Cardiac muscle cell (in vitro differentiated cells and primary cell): ENCODE measurements around the gene AIF1. TPM values are rescaled to one million over a fixed set of nuclear protein-coding genes. Genes with fewer than 3 reads are reported as not detected.

Experiments used
- DNase-seq, 2 donors: peaks; one replicate each; pipeline versions ENCODE4 v3.0.0 to v3.0.0-alpha.2; 2010 to 2017; ENCODE audit warnings: low read depth in 1 of 2, low spot score in 1 of 2
- H3K27ac ChIP-seq: fragments of 200-600 bp; sonication (generic); 2 replicates; pipeline ENCODE4 v1.5.1; 2016
- H3K27me3 ChIP-seq: fragments of 200-600 bp; sonication (generic); 2 replicates; pipeline ENCODE4 v1.6.0; 2016; ENCODE audit warnings: control low read depth
- H3K36me3 ChIP-seq: fragments of 200-600 bp; sonication (generic); 2 replicates; pipeline ENCODE4 v1.5.1; 2016; ENCODE audit warnings: control low read depth
- H3K4me1 ChIP-seq: fragments of 200-600 bp; sonication (generic); 2 replicates; pipeline ENCODE4 v1.8.1; 2017; ENCODE audit warnings: low read depth, mild to moderate bottlenecking, mixed run types
- H3K4me3 ChIP-seq: fragments of 200-600 bp; sonication (generic); 2 replicates; pipeline ENCODE4 v1.5.1; 2016; ENCODE audit warnings: mild to moderate bottlenecking
- H3K9me3 ChIP-seq: fragments of 200-600 bp; sonication (generic); 2 replicates; pipeline ENCODE4 v1.5.1; 2017; ENCODE audit warnings: low read depth, mild to moderate bottlenecking, control low read depth
- CTCF ChIP-seq: IDR thresholded peaks from 2 replicates; pipeline ENCODE4 v1.5.1; 2012; ENCODE audit warnings: low read depth, mild to moderate bottlenecking, low read length
- polyA plus RNA-seq: library from polyadenylated mRNA; unstranded; fragments of >200 nt; fragmentation: Nextera tagmentation; extraction: Ambion mirVana; gene quantifications from 2 replicates; pipeline ENCODE4 v1.2.1, GENCODE V29; 2016
- total RNA-seq: library from RNA; depleted of rRNA; stranded (reverse); fragments of >200 nt; gene quantifications from 2 replicates; pipeline ENCODE4 v1.2.3, GENCODE V29; 2016

Gene AIF1
- total and polyA plus RNA-seq, 2 experiments from 2014 or later: 1.4 TPM; not detected in 1

- no peaks in the 10 kb centered on the region for H3K9me3 ChIP-seq
- H3K4me3 ChIP-seq: peak overlapping the region; percentile 76
- H3K27me3 ChIP-seq: no peaks in the 10 kb centered on the region
- H3K36me3 ChIP-seq: peaks cover 36% of the 10 kb centered on the region
- TF ChIP-seq CTCF: no peak
- peaks cover 4% of the 10 kb centered on the region for H3K4me1 ChIP-seq
- no peak for DNase-seq
- peak overlapping the region; percentile 97 for H3K27ac ChIP-seq
Measured at GRCh38 chr6:31621320-31621939, 6.4 kb downstream of the AIF1 start.

GRCh38 chr6:31621991-31622390, 7.0 kb downstream of the AIF1 start:
- Histone ChIP-seq H3K9me3 (no peaks in the 10 kb centered on the region), H3K36me3 (peaks cover 41% of the 10 kb centered on the region), H3K27ac (peak overlapping the region; percentile 97), H3K4me3 (peak overlapping the region; percentile 76), H3K4me1 (peaks cover 4% of the 10 kb centered on the region), H3K27me3 (no peaks in the 10 kb centered on the region)
- no peak for TF ChIP-seq CTCF
- DNase-seq: no peak

GRCh38 chr6:31622684-31623091, 7.7 kb downstream of the AIF1 start:
- TF ChIP-seq CTCF: no peak
- Histone ChIP-seq H3K9me3 (no peaks in the 10 kb centered on the region), H3K4me3 (peak overlapping the region; percentile 76), H3K27me3 (no peaks in the 10 kb centered on the region), H3K4me1 (peaks cover 4% of the 10 kb centered on the region), H3K27ac (no peak overlapping the region), H3K36me3 (peaks cover 47% of the 10 kb centered on the region)
- DNase-seq: no peak

GRCh38 chr6:31624070-31624469, 9.0 kb downstream of the AIF1 start:
- Histone ChIP-seq H3K27ac (no peak overlapping the region), H3K27me3 (no peaks in the 10 kb centered on the region), H3K36me3 (peaks cover 61% of the 10 kb centered on the region), H3K9me3 (no peaks in the 10 kb centered on the region), H3K4me1 (peaks cover 4% of the 10 kb centered on the region), H3K4me3 (no peak overlapping the region)
- TF ChIP-seq CTCF: no peak
- no peak for DNase-seq

GRCh38 chr6:31626952-31627351, 11.9 kb downstream of the AIF1 start:
- Histone ChIP-seq H3K4me1 (peaks cover 4% of the 10 kb centered on the region), H3K27me3 (no peaks in the 10 kb centered on the region), H3K27ac (no peak overlapping the region), H3K9me3 (no peaks in the 10 kb centered on the region), H3K4me3 (no peak overlapping the region), H3K36me3 (peaks cover 85% of the 10 kb centered on the region)
- no peak for DNase-seq
- no peak for TF ChIP-seq CTCF
